GM18508 (cell line): ENCODE results near the gene WDR53.
"Not testable (repeated sequence)": the region's sequence is repeated elsewhere in the genome, so short reads cannot be mapped to it uniquely, and the experiment has no call there.

Experiments
- ATAC-seq: cut with Tn5 transposase; IDR thresholded peaks from one replicate; pipeline ENCODE4 v1.9.1; 2021; ENCODE audit warnings: moderate number of reproducible peaks; ENCODE audit not compliant: insufficient read depth, unreplicated experiment

Gene WDR53

DNA sequence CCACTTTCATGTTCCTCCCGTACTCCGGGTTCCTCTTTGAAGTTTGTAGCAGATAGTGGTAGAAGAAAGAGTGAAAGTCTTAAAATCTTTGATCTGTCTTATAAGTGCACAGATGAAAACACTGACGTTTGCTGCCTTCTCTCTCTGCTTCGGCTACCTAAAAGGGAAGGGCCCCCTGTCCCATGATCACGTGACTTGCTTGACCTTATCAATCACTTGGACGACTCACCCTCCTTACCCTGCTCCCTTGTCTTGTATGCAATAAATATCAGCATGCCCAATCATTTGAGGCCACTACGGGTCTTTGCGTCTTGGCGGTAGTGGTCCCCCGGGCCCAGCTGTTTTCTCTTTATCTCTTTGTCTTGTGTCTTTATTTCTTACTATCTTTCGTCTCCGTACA lies 47.1 kb downstream of the WDR53 start:
- ATAC-seq = not testable (repeated sequence)

DNA sequence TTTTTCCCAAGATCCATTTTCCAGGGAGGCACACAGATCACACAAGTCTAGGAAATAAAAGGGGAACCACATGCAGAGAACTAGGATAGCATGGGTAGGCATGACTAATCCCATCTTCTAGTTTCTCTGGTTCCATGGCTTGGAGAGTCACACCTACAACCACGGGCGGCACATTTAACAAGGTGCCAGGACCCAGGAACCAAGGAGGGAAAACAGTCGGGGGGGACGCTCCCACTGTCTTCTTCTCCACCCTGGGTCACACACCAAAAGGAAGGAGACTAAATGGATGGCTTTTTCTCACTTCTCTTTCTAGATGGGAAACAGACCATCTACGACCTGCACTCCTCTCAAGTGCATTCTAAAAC lies 48.7 kb downstream of the WDR53 start:
- ATAC-seq = no peak

DNA sequence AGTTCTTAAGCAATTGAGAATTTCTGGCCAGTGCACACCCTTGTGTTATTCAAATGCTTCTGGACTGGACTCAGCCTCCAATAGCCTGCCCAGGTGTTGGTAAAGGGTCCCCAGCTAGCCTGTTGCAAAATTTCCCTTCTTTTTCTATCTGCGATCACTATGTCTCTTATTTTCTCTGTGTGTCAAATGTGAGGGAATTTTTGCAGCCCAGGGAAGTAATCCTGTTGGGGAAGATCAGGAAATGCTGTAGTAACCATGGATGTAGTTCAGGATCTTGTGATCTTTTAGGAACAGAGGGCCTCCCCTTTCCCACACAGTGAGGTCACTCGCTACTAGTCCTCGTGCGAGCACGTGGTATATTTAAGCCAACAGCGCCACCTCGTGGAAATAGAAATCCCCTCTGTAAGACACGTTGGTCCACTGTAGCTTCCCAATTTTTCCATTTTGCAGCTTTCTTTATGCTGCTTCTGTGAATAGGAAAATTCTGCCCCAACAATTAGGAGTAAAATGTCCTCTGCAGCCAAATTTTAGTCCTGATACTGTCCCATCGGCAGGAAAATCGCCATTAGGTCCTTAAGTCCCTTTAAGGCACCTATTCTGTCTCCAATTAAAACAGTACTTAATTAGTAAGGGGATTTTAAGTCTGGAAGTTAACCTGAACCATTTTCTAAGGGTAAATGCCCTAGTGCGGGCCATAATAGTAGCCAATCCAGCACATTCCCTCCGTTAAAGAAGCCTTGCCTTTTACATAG lies 49.2 kb downstream of the WDR53 start:
- no peak for ATAC-seq

DNA sequence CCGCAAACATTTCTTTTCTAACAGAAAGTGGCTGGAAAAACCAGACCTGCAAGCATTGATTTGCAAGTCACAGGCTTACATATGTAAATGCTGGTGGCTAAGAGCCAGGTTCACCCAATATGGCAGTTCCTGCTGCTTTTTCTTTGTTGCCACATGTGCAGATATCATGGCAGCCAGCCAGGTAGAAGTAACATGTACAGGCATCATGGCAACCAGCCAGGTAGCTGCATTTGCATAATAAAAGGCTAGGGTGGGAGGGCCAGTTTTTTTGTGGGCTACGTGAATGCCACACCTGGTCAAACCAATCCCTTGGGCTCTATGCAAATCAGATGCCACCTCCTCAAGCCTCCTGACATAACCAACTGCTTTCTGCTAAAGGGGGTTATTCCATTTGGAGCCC lies 50.4 kb downstream of the WDR53 start:
- no peak for ATAC-seq

DNA sequence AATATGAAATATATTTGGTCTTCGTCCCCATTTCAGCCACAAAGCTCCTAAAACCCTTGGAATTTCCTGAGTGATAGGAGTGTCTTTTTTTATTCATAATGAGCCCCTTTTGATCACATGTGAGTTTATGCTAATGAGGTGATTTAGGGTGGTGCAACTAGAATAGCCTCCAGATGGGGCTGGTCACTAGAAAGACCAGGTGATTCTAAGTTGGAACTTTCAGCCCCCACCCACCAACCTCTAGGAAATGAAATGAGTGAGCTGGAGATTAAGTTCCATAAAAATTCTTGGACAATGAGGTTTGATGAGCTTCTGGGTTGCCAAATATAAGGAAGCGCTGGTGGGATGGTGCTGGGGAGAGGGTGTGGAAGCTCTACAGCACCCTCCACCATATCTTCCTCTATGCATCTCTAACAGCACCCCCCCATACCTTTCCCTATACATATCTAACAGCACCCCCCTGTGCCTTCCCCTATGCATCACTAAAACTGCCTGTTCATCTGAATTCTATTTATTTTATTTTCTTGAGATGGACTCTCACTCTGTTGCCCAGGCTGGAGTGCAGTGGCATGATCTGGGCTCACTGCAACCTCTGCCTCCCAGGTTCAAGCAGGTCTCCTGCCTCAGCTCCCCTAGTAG lies 51.1 kb downstream of the WDR53 start:
- ATAC-seq = no peak

DNA sequence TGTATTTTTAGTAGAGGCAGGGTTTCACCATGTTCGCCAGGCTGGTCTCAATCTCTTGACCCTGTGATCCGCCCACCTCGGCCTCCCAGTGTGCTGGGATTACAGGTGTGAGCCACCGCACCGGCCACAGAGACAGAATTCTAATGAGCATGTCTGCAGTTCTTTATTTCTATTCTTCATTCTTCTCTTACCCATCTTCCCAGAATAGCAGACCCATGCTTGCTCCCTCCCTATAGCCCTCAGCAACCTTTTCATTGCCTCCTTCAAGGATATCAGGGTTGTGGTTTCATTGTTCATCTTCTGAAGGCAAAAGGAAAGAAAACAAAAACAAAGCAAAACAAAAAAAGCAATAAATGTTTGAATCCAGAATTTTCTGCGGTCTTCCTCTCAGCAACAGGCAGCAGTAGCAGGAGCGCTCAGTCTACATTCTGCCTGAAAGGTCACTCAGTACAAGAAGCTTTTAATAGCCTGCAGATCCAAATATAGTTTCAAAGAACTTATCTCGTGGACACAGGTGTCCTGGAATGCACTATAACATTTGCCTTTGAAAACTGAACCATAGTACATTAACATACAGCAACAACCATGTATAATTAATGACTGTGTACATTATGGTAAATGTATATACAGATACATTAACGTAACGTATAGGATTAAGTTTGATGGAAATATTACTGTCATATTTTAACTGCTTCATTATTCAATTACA lies 53.3 kb downstream of the WDR53 start, which contains the start of gene SMCO1:
Gene SMCO1 (minus strand): TSS at position 434 of the 709 bp plus-strand sequence. CDS start 137 bp downstream, at position 297.
- ATAC-seq = no peak

DNA sequence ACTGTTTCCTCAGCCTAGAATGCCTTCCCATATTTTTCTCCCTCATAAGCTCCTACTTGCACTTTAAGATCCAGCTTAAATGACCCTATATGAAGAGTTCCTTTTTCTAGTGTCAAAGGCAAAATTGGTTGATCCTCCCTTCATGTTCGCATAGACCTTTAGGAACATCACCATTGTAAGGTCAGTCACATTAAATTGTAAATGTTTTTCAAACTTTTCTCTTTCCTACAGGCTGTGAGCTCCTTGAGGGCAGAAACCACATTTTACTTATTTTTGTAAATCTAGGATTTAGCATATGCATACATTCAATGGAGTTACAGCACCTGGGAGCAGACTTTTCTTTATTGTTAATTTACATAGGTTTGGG lies 54.0 kb downstream of the WDR53 start:
- ATAC-seq = no peak

DNA sequence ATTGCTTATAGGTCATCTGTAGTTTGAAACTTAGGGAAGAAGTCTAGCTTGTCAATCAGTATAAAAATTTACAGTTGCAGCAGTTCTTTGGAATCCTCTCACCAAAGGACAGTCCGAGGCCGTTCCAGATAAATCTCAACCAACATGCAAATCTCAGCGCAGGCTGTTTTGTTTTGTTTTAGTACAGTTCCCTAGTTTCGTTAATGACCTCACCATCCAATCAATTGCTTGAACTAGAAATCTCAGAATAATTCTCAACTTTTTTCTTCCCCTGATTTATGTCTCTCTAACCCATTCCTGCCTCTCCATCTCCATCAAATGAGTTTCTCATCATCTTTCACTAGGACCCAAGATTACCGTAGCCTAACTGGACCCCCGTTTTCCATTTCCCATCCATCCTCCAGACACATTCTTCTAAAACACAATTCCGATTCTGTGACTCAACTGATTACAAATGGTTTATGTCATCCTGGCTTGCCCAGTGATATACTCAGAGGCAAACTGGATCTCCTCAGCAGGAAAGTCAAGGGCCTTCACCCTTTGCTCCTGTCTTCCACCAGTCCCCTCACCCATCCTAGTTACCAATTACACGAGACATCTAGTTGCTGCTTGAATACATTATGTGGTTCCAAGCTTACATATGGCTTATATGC lies 54.5 kb downstream of the WDR53 start:
- no peak for ATAC-seq

DNA sequence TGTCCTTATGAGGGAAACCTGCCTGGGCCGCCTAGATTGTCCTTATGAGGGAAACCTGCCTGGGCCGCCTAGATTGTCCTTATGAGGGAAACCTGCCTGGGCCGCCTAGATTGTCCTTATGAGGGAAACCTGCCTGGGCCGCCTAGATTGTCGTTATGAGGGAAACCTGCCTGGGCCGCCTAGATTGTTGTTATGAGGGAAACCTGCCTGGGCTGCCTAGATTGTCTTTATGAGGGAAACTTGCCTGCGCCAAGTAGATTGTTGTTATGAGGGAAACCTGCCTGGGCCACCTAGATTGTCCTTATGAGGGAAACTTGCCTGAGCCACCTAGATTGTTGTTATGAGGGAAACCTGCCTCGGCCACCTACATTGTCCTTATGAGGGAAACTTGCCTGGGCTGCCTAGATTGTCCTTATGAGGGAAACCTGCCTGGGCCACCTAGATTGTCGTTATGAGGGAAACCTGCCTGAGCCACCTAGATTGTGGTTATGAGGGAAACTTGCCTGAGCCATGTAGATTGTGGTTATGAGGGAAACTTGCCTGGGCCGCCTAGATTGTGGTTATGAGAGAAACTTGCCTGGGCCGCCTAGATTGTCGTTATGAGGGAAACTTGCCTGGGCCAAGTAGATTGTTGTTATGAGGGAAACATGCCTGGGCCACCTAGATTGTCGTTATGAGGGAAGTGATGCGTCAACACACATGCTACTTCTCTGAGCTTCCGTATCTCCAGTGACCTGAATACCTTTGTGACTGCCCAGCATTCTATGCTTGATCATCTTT lies 56.5 kb downstream of the WDR53 start:
- ATAC-seq = not testable (repeated sequence)

DNA sequence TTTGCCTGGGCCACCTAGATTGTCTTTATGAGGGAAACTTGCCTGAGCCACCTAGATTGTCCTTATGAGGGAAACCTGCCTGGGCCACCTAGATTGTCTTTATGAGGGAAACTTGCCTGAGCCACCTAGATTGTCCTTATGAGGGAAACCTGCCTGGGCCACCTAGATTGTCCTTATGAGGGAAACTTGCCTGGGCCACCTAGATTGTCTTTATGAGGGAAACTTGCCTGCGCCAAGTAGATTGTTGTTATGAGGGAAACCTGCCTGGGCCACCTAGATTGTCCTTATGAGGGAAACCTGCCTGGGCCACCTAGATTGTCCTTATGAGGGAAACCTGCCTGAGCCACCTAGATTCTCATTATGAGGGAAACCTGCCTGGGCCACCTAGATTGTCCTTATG lies 57.2 kb downstream of the WDR53 start:
- not testable (repeated sequence) for ATAC-seq

DNA sequence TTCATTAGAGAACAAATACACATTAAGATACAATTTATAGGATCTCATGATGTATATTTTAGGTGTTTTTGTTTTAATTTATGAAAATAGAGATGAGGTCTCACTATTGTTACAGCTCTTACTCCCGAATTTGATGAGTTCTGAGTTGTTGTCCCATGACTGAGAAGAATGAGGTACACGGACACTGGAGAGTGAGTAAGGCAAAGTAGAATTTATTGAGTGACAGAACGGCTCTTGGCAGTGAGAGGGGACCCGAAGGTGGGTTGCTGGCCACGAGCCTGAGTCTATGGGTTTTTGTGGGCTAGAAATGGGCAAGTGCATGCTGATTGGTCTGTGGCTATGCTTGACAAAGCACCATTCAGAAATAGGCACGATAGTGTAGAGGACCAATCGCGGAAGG lies 61.7 kb downstream of the WDR53 start:
- no peak for ATAC-seq

DNA sequence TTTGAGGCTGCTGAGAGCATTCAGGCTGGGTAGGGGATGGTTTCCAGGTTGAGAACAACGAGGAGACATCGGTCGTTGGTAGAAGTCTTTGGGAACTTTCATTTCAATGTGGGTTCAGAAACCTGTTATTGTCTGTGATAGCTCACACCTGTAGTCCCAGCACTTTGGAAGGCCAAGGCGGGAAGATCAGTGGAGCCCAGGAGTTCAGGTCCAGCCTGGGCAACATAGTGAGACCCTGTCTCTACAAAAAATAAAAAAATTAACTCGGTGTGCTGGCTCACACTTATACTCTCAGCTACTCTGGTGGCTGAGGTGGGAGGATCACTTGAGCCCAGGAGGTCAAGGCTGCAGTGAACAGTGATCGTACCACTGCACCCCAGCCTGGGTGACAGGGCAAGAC lies 63.8 kb downstream of the WDR53 start:
- no peak for ATAC-seq
